Medulla oblongata (tissue), 1 donor: ENCODE results near the gene VEGFB.
"Not testable (repeated sequence)": the region's sequence is repeated elsewhere in the genome, so short reads cannot be mapped to it uniquely, and the experiment has no call there.

Experiments used
- DNase-seq: peaks from one replicate; pipeline ENCODE4 v3.0.0-alpha.2; 2015; ENCODE audit errors: extremely low spot score

The VEGFB gene

DNA sequence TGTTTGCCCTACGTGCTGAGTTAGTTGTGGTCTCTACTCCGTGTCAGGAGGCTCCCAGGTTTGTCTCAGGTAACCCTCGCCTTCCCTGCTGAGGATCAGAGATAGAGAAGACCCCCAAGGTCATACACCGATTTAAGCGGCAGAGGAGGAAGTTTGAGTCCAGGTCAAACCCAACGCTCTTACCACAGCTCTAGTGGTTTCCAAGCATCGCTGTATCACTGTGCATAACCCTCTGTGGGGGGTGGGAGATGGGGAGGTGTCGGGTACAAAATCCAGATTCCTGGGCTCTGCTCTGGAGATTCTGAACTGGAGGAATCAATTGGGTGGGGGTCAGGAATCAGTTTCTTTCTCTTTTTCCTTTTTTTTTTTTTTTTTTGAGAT, 3.4 kb upstream of the VEGFB start:
- no peak for DNase-seq

DNA sequence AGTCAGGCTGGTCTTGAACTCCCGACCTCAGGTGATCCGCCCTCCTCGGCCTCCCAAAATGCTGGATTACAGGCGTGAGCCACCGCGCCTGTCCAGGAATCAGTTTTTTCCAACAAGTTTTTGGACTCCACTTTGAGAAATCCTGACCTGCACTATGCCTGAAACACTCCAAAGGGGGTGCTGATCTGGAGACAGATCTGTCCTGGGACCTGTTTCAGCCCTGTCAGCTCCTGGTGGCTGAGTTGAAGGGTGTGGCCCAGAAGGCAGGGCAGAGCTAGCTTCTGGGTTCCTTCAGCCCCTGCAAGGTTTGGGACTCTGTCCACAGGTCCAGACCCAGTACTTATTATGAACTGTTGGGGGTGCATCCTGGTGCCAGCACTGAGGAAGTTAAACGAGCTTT, 2.8 kb upstream of the VEGFB start:
- DNase-seq, result no peak

DNA sequence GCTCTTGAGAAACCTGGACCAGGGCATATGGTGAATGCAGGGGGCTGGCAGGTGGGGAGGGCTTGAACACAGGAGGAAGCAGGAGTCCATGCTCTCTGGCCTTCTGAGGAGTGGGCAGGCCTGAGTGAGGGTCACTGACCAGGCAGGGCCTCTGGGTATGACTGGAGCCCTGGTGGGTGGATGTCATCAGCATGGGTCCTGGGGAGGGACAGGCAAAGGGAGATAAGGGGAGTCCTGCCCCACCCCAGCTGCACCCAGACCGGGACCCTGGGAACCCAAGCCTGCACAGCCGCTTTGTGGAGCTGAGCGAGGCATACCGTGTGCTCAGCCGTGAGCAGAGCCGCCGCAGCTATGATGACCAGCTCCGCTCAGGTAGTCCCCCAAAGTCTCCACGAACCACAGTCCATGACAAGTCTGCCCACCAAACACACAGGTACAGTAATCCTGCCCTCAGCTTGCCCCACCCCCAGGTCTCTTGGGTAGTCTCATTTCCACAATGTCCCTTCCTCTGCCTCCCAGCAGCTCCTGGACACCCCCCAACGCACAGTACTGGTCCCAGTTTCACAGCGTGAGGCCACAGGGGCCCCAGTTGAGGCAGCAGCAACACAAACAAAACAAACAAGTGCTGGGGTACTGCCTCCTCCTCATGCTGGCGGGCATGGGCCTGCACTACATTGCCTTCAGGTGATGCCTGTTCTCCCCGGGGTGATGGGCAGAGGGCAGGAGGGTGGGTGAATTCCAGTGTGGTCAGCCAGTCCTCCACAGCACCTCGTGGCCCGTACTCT, 2.0 kb upstream of the VEGFB start:
- DNase-seq, result no peak

DNA sequence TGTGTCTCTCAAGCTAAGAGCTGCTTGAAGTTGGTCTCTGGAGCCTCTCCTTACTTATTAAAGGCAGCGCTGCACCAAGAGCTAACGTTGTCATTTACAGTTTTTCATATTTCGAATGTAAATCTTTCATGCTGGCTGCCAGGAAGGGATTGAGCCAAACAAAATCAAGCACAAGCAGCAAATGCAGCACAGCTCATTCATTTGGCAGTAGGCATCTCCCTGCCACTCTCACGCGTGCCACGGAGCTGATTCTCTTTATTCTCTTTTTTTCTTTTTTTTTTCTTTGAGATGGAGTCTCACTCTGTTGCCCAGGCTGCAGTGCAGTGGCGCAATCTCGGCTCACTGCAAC, 1.4 kb upstream of the VEGFB start:
- DNase-seq, result no peak

DNA sequence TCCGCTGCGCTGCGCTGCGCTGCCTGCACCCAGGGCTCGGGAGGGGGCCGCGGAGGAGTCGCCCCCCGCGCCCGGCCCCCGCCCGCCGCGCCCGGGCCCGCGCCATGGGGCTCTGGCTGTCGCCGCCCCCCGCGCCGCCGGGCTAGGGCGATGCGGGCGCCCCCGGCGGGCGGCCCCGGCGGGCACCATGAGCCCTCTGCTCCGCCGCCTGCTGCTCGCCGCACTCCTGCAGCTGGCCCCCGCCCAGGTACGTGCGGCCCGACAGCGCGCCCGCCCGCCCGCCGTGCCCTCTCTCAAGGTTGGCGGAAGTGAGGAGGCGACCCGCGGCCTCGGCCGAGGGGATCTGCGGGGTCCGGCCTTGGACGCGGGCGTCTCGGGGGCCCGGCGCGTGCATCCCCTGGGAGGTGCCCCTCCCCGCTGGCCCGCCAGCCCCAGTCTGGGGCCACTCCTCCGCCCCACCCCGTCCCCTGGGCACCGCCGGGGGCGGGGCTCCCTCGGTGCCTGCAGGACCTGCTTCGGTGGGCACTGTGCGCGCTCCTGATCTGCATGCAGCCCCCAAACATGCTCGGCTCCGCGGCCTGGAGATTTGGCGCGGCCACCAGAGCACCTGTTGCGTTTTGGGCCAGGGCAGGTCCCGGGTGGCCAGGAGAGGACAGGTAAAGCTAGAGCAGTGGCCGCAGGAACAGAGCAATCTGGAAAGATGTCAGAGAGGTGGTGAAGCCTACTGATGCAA, 429 bp downstream of the VEGFB start:
- peak; percentile 48 for DNase-seq

DNA sequence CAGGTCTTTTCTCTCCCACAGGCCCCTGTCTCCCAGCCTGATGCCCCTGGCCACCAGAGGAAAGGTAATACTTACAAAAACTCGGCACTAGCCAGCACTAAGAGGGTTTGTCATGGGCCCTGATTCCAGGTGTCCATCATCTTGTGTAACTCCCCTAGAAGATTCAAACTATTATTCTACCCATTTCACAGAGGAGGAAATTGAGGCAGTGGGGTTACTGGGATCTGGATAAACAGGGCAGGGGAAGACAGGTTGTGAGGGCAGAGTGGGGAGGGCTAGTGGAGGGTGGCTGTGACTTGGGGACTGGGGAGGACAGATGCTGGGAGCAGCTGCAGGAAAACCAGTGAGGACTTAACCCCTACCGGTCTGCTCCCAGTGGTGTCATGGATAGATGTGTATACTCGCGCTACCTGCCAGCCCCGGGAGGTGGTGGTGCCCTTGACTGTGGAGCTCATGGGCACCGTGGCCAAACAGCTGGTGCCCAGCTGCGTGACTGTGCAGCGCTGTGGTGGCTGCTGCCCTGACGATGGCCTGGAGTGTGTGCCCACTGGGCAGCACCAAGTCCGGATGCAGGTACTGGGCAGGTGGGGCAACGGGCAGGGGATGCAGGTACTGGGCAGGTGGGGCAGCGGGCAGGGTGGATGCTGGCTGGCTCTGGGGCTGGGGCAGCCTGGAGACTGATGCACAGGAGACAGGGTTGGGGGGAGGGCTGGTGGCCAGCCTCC, 1.2 kb downstream of the VEGFB start:
- no peak for DNase-seq

DNA sequence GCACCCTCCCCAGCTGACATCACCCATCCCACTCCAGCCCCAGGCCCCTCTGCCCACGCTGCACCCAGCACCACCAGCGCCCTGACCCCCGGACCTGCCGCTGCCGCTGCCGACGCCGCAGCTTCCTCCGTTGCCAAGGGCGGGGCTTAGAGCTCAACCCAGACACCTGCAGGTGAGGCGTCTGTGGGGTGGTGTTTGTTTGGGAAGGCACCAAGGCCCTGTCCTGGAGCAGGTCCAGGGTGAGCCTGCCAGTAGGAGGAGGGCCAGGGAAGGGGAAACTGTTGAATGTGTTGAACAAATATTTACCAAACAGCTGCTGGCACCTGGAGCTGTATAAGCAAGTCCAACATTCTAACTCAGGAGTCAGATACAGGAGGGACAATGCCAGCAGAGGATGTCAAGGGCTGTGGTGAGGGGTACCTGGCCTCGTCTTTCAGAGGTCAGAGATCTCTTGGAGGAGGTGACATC, 3.1 kb downstream of the VEGFB start:
- DNase-seq, result no peak

DNA sequence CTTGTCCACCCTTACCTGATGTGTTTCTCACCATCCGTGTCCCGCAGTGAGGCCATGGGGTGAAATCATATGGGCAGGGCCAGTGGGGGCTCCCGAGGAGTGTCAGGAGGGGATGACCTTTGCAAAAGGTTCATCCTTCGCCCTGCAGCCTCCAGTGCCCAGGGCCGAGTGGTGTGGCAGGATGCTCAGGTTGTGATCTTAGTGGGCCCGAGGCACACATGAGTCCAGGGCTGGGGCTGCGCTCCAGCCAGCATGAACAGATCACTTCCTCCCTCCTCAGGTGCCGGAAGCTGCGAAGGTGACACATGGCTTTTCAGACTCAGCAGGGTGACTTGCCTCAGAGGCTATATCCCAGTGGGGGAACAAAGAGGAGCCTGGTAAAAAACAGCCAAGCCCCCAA, 3.7 kb downstream of the VEGFB start:
- no peak for DNase-seq

DNA sequence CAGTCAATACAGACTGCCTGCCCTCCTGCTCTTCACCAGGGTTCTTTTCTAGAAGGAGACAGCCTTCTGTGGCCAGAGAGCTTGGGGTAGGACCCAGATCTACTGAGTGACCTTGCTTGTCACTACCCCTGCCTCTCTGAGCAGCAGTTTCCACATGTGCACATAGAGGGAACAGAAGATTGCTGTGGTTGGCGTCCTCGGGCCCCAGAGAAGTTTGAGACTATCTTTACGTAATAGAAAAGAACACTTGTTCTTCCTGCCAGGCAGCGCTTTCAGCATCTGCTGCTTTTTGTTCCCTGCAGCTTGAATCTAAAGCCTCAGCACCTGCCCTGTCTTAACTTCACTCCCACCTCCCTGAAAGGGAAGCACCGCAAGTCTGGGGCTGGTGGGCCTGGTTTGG, 4.6 kb downstream of the VEGFB start:
- DNase-seq, result no peak

DNA sequence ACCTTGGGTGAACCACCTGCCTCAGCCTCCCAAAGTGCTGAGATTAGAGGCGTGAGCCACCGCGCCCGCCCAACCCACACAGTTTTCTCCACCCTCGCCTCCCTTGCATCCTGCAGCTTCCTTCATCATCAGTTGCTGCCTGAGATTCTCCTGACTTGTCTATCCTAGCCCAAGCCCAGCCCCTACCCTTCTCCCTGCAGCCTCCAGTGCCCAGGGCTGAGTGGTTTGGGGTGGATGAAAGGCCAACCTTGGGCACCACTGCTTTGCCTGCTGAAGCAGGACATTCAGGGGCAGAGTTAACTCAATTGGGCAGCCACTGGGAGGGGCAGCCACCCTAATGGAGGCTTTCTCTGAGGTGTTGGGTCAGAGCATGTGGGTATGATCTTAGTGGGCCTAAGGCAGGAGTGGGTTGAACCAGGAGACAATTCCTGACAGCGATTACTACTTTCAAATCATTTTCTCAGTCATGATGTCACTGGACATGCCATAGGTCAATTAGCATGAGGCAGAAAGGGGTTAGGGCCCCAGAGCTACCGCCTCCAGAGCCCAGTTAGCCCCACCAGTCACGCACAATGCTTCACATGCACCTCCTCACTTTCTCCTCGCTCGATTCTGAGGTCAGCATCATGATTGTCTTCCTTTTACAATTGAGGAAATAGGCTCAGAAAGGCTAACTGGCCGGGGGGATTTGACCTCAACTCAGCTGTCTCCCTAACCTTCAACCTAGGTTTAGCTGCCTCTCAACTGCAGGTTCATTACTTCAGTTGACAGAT, 5.5 kb downstream of the VEGFB start:
- peak; percentile 82 for DNase-seq

DNA sequence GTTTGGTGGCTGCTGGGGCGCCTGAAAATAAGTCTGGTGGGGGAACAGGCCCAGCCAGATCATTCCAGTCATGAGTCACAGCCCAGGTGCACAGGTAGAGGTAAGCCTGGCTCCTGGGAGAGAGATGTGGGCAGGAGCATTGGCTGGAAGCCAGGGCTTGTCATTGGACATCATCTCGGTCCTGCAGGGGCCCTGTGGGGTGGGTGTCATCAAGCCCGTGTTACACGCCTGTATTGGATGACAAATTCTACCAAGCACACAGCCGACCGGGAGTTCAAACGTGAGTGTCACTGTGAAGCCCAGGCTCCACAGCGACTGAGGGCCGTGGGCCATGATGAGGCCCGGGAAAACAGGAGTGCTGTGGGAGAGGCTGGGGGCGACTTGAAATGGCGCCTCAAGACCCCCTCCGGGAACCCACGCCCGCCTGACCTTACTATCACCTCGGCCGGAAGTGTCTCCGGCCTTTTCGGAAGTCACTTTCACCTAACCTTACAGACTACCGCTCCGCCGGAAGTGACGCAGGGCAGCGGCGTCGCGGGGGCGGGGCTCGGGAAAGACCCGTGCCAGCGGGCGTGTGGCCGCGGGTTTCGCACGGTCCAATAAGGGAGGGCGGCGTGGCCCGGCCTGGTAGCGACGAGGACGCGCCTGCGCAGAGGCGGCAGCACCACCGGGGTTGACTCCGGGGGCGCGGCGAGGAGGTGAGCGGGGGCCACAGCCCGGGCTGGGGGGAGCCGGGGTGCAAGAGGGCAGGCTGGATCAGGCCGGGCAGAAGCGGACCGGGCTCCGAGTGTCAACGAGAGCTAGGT, 6.3 kb downstream of the VEGFB start, which contains the start of gene FKBP2:
FKBP2 (plus strand) TSS at position 661 of the 806 bp plus-strand sequence. CDS start 1,293 bp downstream, outside the sequence.
- DNase-seq, result peak; percentile 98

DNA sequence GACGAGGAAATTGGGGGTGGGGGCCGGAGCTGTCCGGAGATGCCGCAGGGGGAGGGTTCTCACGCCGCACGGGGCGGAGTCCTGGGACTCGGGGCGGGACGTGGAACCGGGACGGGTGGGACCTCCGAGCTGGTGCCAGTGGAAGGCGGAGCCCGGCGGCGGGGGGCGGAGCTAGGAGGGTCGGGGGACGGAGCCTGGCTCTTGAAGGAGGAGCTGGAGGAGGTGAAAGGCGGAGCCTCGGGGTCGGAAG, 6.8 kb downstream of the VEGFB start:
- DNase-seq, result peak; percentile 99

DNA sequence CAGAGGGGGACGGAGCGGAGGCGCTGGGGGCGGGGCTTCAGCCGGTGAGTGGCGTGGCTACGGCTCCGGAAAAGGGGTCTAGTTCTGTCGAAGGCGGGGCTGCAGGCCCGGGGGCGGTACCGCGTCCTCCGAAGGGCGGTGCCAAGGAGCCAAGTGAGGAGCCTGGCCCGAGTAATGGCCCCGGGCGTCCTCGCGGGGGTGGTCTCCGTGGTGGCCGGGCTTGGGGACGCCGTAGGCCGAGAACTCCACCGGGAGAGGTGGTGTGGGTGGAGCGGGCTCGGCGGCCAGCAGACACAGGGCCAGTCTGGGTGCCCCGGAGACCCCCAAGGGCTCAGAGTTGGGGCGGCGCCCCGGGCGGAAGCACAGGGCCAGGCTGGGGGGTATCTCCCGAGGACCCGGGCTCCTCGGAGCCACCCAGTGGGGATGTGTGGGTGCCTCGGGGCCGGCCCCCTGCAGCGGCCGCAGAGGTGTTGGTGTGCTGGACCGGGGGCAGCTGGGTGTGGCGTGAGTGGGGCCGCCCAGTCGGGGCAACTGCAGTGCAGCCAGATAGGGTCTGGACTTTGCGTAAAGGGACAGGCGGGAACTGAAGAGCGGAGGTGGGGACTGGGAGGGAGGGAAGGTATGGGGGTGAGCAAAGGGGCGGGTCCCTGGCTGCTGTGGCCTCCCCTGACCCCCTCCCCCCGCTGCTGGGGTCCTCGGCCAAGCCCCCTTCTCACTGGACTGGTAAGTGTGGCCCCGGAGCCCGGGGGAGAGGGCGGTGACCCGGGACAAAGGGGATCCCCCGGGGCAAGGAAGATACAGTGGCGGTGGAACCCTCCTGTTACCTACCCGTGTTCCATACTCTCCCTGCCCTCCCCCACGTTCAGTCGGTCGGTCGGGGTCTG, 7.3 kb downstream of the VEGFB start:
- DNase-seq, result peak; percentile 25

DNA sequence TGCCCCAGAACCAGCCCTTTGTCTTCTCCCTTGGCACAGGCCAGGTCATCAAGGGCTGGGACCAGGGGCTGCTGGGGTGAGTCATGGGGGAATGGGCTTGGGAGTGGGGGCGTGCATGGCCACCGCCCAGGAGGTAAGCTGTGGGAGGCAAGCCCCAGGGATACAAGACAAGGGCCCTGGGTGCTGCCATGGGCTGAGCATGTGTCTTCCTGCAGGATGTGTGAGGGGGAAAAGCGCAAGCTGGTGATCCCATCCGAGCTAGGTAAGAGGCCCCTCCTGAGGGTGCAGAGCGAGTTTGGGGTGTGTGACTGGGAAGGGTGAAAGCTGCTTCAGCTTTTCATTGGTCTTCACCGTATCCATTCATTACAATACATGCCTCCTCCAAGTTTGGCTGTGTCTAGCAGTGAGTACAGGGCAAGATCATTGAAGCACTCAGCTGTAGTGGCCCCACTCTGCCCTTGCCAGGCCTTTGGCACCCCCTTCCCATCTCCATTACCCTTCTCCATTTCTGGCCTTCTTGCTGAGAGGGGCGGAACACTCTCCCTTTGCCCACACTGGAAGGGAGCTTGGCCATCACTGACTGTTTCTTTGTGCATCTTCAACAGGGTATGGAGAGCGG, 9.0 kb downstream of the VEGFB start:
- DNase-seq, result no peak

DNA sequence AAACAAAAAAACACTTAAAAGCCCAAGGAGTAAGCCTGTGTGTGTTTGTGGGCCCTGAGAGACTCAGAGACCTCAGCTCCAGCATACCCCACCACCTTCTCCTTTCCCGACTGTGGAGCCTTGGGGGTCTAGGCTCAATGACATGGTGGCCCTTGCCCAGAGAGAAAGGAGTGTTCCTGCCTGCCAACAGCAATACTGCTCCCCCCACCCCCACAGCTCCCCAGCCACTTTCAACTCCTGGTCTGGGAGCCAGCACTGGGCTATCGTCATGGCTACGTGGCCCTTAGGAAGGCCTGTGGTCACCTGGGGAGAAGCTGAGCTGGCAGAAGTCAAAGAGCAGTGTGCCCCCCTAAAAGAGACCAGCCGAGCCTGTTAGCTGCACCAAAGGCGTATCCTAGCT, 9.7 kb downstream of the VEGFB start:
- no peak for DNase-seq

DNA sequence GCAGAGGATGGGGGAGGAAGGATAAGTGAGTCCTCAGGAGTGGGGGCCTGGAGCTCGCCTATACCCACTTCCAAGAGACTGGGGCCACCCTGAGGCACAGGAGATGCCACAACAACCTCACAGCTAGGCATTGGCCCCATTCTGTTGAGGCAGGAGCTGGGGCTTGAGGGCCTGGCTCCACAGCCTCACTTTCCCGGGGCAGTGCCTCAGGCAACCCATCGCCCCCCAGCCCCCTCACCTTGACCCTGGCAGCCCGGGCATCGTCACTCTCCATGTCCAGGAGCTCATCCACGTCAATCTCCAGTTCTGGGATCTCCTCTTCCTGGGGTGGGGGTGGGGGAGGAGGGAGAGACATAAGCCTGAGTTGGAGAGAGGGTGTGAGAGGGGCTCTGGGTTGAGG, 10.6 kb downstream of the VEGFB start:
- no peak for DNase-seq

DNA sequence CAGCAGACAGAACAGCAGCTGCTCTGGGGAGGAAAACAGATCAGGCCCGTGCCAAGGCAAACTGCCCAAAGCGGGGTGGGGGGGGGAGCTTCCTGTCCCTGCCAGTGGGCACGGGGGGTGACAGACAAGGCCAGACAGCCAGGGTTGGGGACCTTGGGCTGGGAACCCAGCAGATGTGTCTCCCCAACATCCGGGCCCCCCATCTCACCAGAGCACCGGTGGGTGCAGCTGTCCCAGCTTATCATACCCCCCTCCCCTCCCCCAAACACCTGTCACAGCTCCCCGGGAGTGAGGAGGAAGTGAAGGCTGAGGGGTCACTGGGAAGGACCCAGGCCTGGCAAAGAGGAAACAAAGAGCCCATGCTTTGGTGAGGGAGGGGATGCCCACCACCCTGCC, 11.0 kb downstream of the VEGFB start:
- DNase-seq, result peak; percentile 40

DNA sequence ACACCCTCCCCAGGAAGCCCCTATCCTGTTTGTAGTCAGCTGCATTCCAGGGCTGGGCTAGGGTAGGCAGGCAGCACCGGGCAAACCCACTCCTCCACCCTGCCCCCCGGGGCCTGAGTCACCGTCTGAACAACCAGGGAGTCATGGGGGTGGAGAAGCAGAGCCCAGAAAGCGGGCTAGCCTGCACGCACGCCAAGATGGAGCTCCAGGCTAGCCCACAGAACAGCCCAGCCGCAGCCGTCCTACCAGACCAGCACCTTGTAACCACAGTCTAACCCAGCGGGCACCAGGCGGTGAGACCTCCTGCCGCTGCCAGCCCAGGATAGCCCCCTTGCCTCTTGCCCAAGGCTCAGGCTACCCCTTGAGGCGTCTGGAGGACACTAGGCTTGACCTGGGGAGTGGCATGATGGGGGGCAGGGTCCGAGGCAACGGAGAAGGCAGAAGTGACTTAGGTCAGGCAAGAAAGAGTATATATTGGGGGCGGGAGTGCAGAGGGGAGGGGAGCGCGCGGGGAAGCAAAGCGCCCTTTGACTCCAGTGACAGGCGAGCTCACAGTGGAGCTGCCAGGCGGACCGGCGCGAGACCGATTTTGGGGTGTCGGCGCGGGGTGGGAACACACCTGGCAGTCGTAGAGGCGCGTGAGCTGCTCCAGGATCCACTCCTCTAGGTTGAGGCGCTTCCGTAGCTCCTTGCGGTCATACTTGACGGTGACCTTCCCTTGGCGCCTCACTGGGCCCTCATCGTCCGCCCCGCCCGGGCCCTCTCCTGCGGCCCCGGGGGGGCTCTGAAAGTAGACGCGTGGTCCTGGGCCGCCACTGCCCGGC, 11.6 kb downstream of the VEGFB start:
- DNase-seq, result peak; percentile 45

DNA sequence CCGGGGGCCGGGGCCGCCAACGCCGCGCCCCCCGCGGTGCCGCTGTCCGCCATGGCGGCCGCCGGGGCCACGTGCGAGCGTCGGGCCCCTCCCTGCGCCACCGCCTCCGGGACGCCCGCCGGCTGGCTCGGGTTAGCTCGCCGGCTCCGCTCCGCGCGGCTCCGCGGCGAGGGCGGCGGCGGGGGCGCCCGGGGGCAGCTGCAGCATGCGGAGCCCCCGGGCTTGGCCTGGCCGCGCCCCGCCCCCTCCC, 12.2 kb downstream of the VEGFB start:
- not testable (repeated sequence) for DNase-seq
